GM12878 (cell line): ENCODE data around the gene PSMB3. TPM values are rescaled to one million over a fixed set of nuclear protein-coding genes. Genes with fewer than 3 reads are reported as not detected.

Source experiments
- BRCA1 ChIP-seq: IDR thresholded peaks from 2 replicates; pipeline ENCODE4 v1.6.1; 2011; ENCODE audit warnings: low read depth, low read length, improper control_type of control experiment
- CBFB ChIP-seq: IDR thresholded peaks from 2 replicates; pipeline ENCODE4 v1.6.1; 2016; ENCODE audit warnings: antibody characterized with exemption, low read depth
- E4F1 ChIP-seq: fragments of 450-650 bp; IDR thresholded peaks from 2 replicates; pipeline ENCODE4 v1.6.1; 2018; ENCODE audit warnings: borderline replicate concordance, mild to moderate bottlenecking; ENCODE audit not compliant: partially characterized antibody
- EP300 ChIP-seq, 2 experiments: fragments of 150-350 bp in 1 of 2; IDR thresholded peaks; 2 replicates each; pipeline ENCODE4 v1.6.1; 2011 to 2012; ENCODE audit warnings: low read depth in 2 of 2, low read length in 2 of 2, borderline replicate concordance in 1 of 2, improper control_type of control experiment in 1 of 2, inconsistent platforms in 1 of 2; ENCODE audit not compliant: control insufficient read depth in 1 of 2
- EZH2 ChIP-seq: IDR thresholded peaks from 2 replicates; pipeline ENCODE4 v1.6.1; 2012; ENCODE audit warnings: low read depth, mild to moderate bottlenecking, control low read depth, inconsistent platforms, low read length, borderline replicate concordance; ENCODE audit not compliant: control insufficient read depth
- FOS ChIP-seq: IDR thresholded peaks from 3 replicates; pipeline ENCODE4 v1.6.1; 2011; ENCODE audit warnings: borderline replicate concordance; ENCODE audit not compliant: insufficient read length; ENCODE audit errors: extremely low read depth
- IKZF2 ChIP-seq, 2 experiments: fragments of 450-650 bp; IDR thresholded peaks; 2 replicates each; pipeline ENCODE4 v1.6.1; 2017; ENCODE audit warnings: mild to moderate bottlenecking in 2 of 2, moderate library complexity in 2 of 2
- IRF4 ChIP-seq: IDR thresholded peaks from 2 replicates; pipeline ENCODE4 v1.6.1; 2011; ENCODE audit warnings: low read depth, low read length
- JUND ChIP-seq: IDR thresholded peaks from 2 replicates; pipeline ENCODE4 v1.6.1; 2012; ENCODE audit warnings: low read depth, mild to moderate bottlenecking, low read length, improper control_type of control experiment, moderate library complexity
- KAT2A ChIP-seq: conservative IDR thresholded peaks from 2 replicates; pipeline ENCODE4 v1.6.1; 2011; ENCODE audit warnings: low read depth, low read length; ENCODE audit not compliant: control insufficient read depth
- LARP7 ChIP-seq: fragments of 450-650 bp; IDR thresholded peaks from 2 replicates; pipeline ENCODE4 v1.6.1; 2017; ENCODE audit warnings: mild to moderate bottlenecking
- MAX ChIP-seq: IDR thresholded peaks from 2 replicates; pipeline ENCODE4 v1.6.1; 2012; ENCODE audit warnings: low read depth, low read length, improper control_type of control experiment
- NFIC ChIP-seq: IDR thresholded peaks from 2 replicates; pipeline ENCODE4 v1.6.1; 2012; ENCODE audit warnings: low read depth, mild to moderate bottlenecking, inconsistent platforms, low read length, moderate library complexity
- NFYA ChIP-seq: IDR thresholded peaks from 2 replicates; pipeline ENCODE4 v1.6.1; 2011; ENCODE audit warnings: low read depth, mild to moderate bottlenecking, low read length, improper control_type of control experiment, borderline replicate concordance
- NFYB ChIP-seq: IDR thresholded peaks from 2 replicates; pipeline ENCODE4 v1.6.1; 2011; ENCODE audit warnings: low read depth, mild to moderate bottlenecking, low read length, improper control_type of control experiment, moderate library complexity; ENCODE audit not compliant: insufficient read depth
- NR2C2 ChIP-seq: IDR thresholded peaks from 2 replicates; pipeline ENCODE4 v1.6.1; 2011; ENCODE audit warnings: borderline replicate concordance, low read depth; ENCODE audit not compliant: control insufficient read depth, insufficient read length
- POLR2A ChIP-seq: IDR thresholded peaks from 2 replicates; pipeline ENCODE4 v1.6.1; 2011; ENCODE audit warnings: low read depth, mild to moderate bottlenecking, low read length
- RELB ChIP-seq: fragments of 450-650 bp; IDR thresholded peaks from 2 replicates; pipeline ENCODE4 v1.6.1; 2017; ENCODE audit warnings: low read depth, mild to moderate bottlenecking, moderate library complexity
- RFX5 ChIP-seq: IDR thresholded peaks from 2 replicates; pipeline ENCODE4 v1.6.1; 2011; ENCODE audit warnings: low read depth, low read length, improper control_type of control experiment
- SRF ChIP-seq, 2 experiments: IDR thresholded peaks; 2 replicates each; pipeline ENCODE4 v1.6.1; 2011; ENCODE audit warnings: low read depth in 2 of 2, low read length in 2 of 2, mild to moderate bottlenecking in 1 of 2, moderate library complexity in 1 of 2
- SUPT20H ChIP-seq: IDR thresholded peaks from 2 replicates; pipeline ENCODE4 v1.6.1; 2011; ENCODE audit warnings: low read depth, mild to moderate bottlenecking, low read length, moderate library complexity, borderline replicate concordance; ENCODE audit not compliant: control insufficient read depth
- SUZ12 ChIP-seq: fragments of 200-600 bp; sonication (generic); IDR thresholded peaks from one replicate; pipeline ENCODE4 v1.6.1; 2018; ENCODE audit warnings: antibody characterized with exemption, mild to moderate bottlenecking; ENCODE audit not compliant: unreplicated experiment
- TBL1XR1 ChIP-seq: IDR thresholded peaks from 2 replicates; pipeline ENCODE4 v1.6.1; 2012; ENCODE audit warnings: low read depth, low read length, improper control_type of control experiment
- ZNF24 ChIP-seq: fragments of 450-650 bp; IDR thresholded peaks from 2 replicates; pipeline ENCODE4 v1.6.1; 2017; ENCODE audit warnings: antibody characterized with exemption, mild to moderate bottlenecking
- polyA plus RNA-seq, 11 experiments: library from polyadenylated mRNA; depleted of rRNA in 4 of 11; unstranded in 6 of 11; stranded (reverse) in 5 of 11; fragments of >200 nt; fragmentation: Nextera tagmentation in 4 of 11; fragmentation: Illumina TruSeq in 1 of 11; extraction: Ambion mirVana in 4 of 11; extraction: Trizol in 1 of 11; gene quantifications; 1 replicate in 1 of 11; 2 replicates in 10 of 11; pipeline versions ENCODE4 v1.2.1 to v1.2.3, GENCODE V29; 2011 to 2016; ENCODE audit warnings: inconsistent platforms in 2 of 11, missing spikeins in 2 of 11, low read depth in 1 of 11
- total RNA-seq, 4 experiments: library from RNA; depleted of rRNA in 3 of 4; stranded (reverse); fragments of >200 nt in 3 of 4; fragmentation: Illumina TruSeq in 1 of 4; extraction: Trizol in 1 of 4; gene quantifications; 2 replicates each; pipeline versions ENCODE4 v1.2.1 to v1.2.3, GENCODE V29; 2013 to 2021

The PSMB3 gene
- total and polyA plus RNA-seq, 10 of the 15 experiments (the other 5 are each of a cell fraction or from before 2014, with no cell fraction given): 300 to 2,130 (median 490) TPM

GRCh38 chr17:38752308-38753070 lies at the start of gene PSMB3 (continued):
- peak; percentile 80; the same call in 1 of the 2 replicates for TF ChIP-seq RELB
- TF ChIP-seq MAX: peak; percentile 99
- TF ChIP-seq JUND: no peak
- peak; percentile 43; the same call in 1 of the 2 replicates for TF ChIP-seq CBFB
- TF ChIP-seq SUZ12: no peak
- no peak; the same call in 1 of the 2 replicates for TF ChIP-seq LARP7
- peak; percentile 93 for TF ChIP-seq NFYB
- no peak for TF ChIP-seq NFIC
- no peak for TF ChIP-seq NR2C2
- no peak for TF ChIP-seq ZNF24
- TF ChIP-seq EP300 (IDR thresholded peaks at IDR 0.05; ENCODE audit: borderline replicate concordance in 1 of 2, control insufficient read depth in 1 of 2, low read depth in 2 of 2, low read length in 2 of 2): peak in 1 of 2 experiments; percentile 9; a peak in 1 of 4 replicates
- TF ChIP-seq TBL1XR1: 0 out of 2 replicates have a peak, but pooled peaks have one; percentile 60
- peak; percentile 90 for TF ChIP-seq NFYA
- TF ChIP-seq SRF (IDR thresholded peaks at IDR 0.05; ENCODE audit: low read depth in 2 of 2, low read length in 2 of 2): no peak
- TF ChIP-seq IRF4: peak; percentile 55
- TF ChIP-seq SUPT20H: no peak
- TF ChIP-seq KAT2A: no peak
- 0 out of 2 replicates have a peak, but pooled peaks have one; percentile 35 for TF ChIP-seq RFX5
- no peak for TF ChIP-seq EZH2
- peak; percentile 89 for TF ChIP-seq E4F1
- TF ChIP-seq FOS: peak; percentile 86
- no peak for TF ChIP-seq BRCA1
- TF ChIP-seq IKZF2 (IDR thresholded peaks at IDR 0.05): peak; percentile 59 to 74
- TF ChIP-seq POLR2A: peak; percentile 79
